Activated CD4-positive, alpha-beta T cell treated with anti-CD3 and anti-CD28 coated beads, Interleukin-2, amount 10 ng/mL, durations not matched to agents 7 days and 5 days (primary cell): ENCODE data around the gene LCP2. TPM values are rescaled to one million over a fixed set of nuclear protein-coding genes. Genes with fewer than 3 reads are reported as not detected.

Experiments used
- CTCF ChIA-PET: fragments of 350-600 bp; sonication (Branson Sonifier 250); formaldehyde crosslinking; loops from one replicate; lab custom pipeline; 2021; ENCODE audit warnings: antibody characterized with exemption; lab: Charles Lee
- POLR2A ChIA-PET: fragments of 350-600 bp; sonication (Branson Sonifier 250); formaldehyde crosslinking; loops from one replicate; lab custom pipeline; 2021; ENCODE audit warnings: antibody characterized with exemption; lab: Charles Lee
- DNase-seq: peaks from one replicate; pipeline ENCODE4 v3.0.0-alpha.2; 2020
- H3K27ac Mint-ChIP-seq: one replicate; pipeline ENCODE4 v1.8.0; 2021; ENCODE audit warnings: mild to moderate bottlenecking, moderate library complexity, mixed read lengths
- H3K27me3 Mint-ChIP-seq: one replicate; pipeline ENCODE4 v1.8.0; 2021; ENCODE audit warnings: mixed read lengths
- H3K36me3 Mint-ChIP-seq: one replicate; pipeline ENCODE4 v1.8.0; 2021; ENCODE audit warnings: low read depth, mixed read lengths
- H3K4me1 Mint-ChIP-seq: one replicate; pipeline ENCODE4 v1.8.0; 2021; ENCODE audit warnings: mixed read lengths
- H3K4me3 Mint-ChIP-seq: one replicate; pipeline ENCODE4 v1.8.0; 2021; ENCODE audit warnings: mild to moderate bottlenecking, moderate library complexity, mixed read lengths
- H3K9me3 Mint-ChIP-seq: one replicate; pipeline ENCODE4 v1.8.0; 2021; ENCODE audit warnings: mixed read lengths
- total RNA-seq, 2 experiments: library from RNA; stranded (reverse); gene quantifications; one replicate each; pipeline ENCODE4 v1.2.3, GENCODE V29; 2021

Gene LCP2
- total RNA-seq, 2 experiments from 2014 or later, result 285 to 309 TPM

DNA sequence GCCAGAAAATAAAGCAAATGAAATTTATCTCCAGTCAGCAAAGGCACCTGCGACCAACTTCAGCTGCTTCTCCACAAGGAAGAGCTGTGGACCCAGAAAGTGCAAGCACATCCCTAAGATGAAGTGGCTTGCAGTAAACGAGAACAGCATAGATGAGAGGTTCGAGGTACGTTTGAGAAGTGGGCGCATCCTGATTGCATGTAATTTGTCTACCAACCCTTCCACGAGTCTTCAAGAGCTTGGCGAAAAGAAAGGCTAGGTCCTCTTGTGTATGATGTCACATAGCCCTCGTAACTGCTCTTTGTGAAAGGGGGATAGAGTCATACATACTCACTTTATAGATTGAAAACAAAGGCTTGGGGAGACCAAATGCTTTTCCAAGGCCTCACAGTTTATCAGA is 6.0 kb upstream of the LCP2 start:
- peak overlapping the region; percentile 97 for H3K27ac Mint-ChIP-seq
- H3K9me3 Mint-ChIP-seq, result no peaks in the 10 kb centered on the region
- H3K27me3 Mint-ChIP-seq, result no peaks in the 10 kb centered on the region
- peaks cover 74% of the 10 kb centered on the region for H3K4me1 Mint-ChIP-seq
- no peaks in the 10 kb centered on the region for H3K36me3 Mint-ChIP-seq
- ChIA-PET CTCF (interaction anchor here (0.6 to 2.1 kb wide), 13 partner anchors 10 to 211 kb away, joined by 3 to 11 read pairs (median 4); no protein-coding TSS in a partner anchor), POLR2A (interaction anchor here (0.6 to 1.5 kb wide), 7 partner anchors 10 to 35 kb away, joined by 3 to 6 read pairs (median 4); no protein-coding TSS in a partner anchor)
- DNase-seq, result no peak
- H3K4me3 Mint-ChIP-seq, result peak overlapping the region; percentile 76

DNA sequence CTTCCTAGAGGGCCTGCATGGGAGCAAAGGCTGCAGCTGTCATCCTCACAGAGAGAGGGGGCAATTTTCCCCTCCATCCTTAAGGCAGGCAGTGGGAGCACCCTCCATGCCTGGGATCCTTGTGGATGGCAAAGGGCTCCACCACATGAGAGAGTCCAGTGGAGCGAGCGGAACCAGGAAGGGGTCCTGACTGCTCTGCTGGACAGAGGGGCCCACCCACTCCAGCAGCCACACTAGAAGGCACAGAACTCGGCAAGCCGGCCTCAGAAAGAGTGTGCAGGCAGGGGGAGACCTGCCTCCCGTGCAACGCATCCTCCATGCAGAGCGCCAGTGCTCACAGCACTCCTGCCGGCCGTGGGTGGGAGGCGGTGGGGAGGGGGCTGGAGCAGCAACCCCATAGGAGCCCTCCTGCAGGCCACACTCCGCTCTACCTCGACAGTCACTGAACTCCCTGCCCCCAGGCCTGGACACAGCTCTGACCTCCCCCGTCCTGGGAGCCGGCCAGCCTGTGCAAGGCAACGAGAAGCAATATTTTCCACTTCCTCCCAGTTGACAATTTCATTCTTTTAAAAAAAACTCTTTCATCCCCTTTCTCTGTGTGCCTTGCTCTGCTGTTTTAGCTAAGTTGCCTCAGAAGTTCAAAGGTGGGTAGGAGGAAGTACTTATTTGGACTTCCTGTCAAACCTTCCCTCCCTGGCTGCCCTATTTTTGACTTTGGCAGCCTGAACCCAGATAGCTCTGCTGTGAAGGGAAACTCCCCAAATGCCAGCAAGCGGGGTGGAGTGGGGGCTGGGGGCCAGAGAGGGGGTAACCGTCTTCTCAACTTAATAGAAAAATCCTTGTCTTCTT is 5.3 kb upstream of the LCP2 start:
- peak overlapping the region; percentile 97 for H3K27ac Mint-ChIP-seq
- H3K9me3 Mint-ChIP-seq, result no peaks in the 10 kb centered on the region
- POLR2A ChIA-PET, result interaction anchor here (0.9 to 1.5 kb wide), 6 partner anchors 10 to 34 kb away, joined by 3 to 6 read pairs (median 4); no protein-coding TSS in a partner anchor
- DNase-seq, result peak; percentile 83
- CTCF ChIA-PET, result interaction anchor here (0.6 to 2.1 kb wide), 13 partner anchors 9 to 210 kb away, joined by 3 to 11 read pairs (median 4); no protein-coding TSS in a partner anchor
- H3K27me3 Mint-ChIP-seq, result no peaks in the 10 kb centered on the region
- peak overlapping the region; percentile 76 for H3K4me3 Mint-ChIP-seq
- peaks cover 78% of the 10 kb centered on the region for H3K4me1 Mint-ChIP-seq
- H3K36me3 Mint-ChIP-seq, result no peaks in the 10 kb centered on the region

DNA sequence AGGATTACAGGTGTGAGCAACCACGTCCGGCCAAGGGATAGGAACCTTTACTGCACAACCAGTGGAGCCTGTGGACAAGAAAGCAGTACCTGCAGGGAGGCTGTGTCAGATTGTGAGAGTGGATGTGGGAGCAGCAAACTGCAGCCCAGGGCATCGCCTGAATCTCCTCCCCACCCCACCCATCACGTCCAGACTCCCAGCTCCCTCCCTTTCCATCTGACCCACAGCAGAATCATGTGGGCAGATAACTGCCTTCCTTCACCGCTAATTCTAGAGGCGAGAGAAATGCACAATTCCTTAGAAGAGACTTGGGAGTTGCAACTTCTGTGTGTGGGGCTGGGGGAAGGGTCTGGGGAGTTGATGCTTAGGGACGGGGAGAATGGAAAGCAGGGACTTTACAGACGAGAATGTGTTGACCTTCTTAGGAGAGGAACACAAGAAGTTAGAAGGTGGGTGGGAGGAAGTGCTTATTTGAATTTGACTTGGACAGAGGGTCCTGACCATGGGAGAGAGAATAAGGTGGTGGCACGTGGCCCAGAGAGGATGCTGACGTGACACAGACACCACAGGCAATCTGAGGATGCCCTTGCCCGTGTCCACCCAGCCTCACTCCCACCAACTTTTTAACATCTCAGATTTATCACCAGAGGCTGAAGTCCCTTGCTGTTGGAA is 4.5 kb upstream of the LCP2 start:
- POLR2A ChIA-PET, result interaction anchor here (1.3 kb wide), 1 partner anchor 28 kb away, joined by 3 read pairs; no protein-coding TSS in a partner anchor
- Mint-ChIP-seq H3K36me3 (peaks cover 4% of the 10 kb centered on the region), H3K4me1 (peaks cover 81% of the 10 kb centered on the region), H3K27me3 (no peaks in the 10 kb centered on the region), H3K9me3 (no peaks in the 10 kb centered on the region), H3K4me3 (peak overlapping the region; percentile 76), H3K27ac (peak overlapping the region; percentile 97)
- DNase-seq, result no peak
- CTCF ChIA-PET, result interaction anchor here (1.0 to 2.1 kb wide), 6 partner anchors 8 to 33 kb away, joined by 3 to 11 read pairs (median 5); no protein-coding TSS in a partner anchor

DNA sequence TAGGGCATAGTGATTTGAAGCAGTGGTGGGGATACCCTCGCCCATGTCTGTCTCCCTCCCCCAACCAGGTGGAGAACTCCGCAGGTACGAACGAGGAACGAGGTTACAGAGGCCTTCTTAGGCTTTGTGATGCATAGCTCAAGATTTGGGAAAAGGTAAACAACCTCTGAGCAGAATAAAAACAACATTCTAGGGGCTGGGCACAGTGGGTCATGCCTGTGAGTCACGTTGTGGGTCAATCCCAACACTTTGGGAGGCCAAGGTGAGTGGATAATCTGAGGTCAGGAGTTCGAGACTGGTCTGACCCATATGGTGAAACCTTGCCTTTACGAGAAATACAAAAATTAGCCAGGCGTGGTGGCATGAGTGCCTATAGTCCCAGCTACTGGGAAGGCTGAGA is 3.6 kb upstream of the LCP2 start:
- Mint-ChIP-seq H3K4me1 (peaks cover 73% of the 10 kb centered on the region), H3K9me3 (no peaks in the 10 kb centered on the region), H3K36me3 (peaks cover 14% of the 10 kb centered on the region), H3K27ac (peak overlapping the region; percentile 17), H3K4me3 (no peak overlapping the region), H3K27me3 (no peaks in the 10 kb centered on the region)
- CTCF ChIA-PET, result interaction anchor here (1.0 to 2.2 kb wide), 7 partner anchors 9 to 28 kb away, joined by 3 to 8 read pairs (median 4); no protein-coding TSS in a partner anchor
- no peak for DNase-seq
- POLR2A ChIA-PET, result no interaction called here

DNA sequence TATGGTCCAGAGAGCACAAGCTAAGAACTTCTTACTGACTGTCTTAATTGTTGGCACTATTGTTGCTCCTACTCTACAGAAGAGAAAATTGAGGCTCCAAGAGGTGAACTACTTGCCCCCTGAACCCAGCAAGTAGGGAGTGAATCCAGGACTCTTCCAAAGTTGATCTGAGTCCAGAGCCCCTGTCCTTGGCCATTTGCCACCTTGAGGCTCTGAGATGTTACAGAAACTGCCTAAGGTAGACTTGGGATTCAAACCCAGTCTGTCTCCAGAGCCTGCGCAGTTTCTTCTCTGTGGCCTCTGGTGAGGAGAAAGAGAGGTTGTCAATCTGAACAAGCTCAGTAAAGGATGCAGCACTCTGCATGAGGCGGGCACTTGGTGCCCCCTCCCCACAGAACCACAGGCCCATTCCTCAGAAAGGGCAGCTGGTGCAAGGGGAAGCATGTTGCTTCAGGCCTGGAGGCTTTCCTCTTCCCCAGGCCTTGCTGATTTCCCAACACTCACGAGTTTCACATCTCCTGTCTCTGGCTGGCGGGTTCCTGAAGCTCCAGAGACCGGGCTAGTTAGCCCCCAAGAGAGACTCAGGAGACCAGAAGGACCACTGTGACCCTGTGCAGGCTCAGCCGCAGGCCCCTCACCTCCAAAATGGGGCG is 2.9 kb upstream of the LCP2 start:
- H3K4me3 Mint-ChIP-seq, result no peak overlapping the region
- DNase-seq, result no peak
- ChIA-PET CTCF (interaction anchor here (0.9 to 2.2 kb wide), 12 partner anchors 8 to 38 kb away, joined by 3 to 8 read pairs (median 4); no protein-coding TSS in a partner anchor), POLR2A (no interaction called here)
- peaks cover 21% of the 10 kb centered on the region for H3K36me3 Mint-ChIP-seq
- H3K4me1 Mint-ChIP-seq, result peaks cover 68% of the 10 kb centered on the region
- H3K9me3 Mint-ChIP-seq, result no peaks in the 10 kb centered on the region
- no peaks in the 10 kb centered on the region for H3K27me3 Mint-ChIP-seq
- H3K27ac Mint-ChIP-seq, result peak overlapping the region; percentile 52

DNA sequence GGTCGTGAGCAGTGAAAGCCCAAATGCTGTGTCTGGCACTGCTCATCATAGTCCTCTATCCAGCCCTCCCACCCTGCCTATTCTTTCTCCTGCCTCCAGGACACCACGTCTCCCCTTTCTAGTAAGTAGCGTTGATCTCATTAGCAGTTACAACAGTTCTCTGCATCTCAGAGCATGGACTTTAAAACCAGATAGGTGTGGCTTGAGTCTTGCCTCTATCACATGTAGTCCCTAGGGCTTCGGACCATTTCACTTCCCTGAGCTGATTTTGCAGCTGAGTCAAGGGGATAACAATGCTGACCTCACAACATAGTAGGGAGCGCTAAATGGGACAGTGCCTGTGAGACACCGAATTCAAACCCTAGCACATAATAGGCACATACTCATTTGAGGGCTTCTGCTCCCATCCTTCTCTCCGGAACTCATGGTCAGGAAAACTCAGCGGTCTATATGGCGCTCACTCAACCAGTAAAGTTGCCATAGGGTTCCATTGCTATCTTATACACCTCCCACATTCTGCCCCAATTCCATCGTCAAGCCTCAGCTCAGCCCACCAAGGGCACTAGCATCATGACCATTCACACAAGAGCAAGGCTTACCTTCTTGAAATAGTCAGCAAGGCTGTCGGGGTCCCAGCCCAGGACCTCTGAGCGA is 515 bp downstream of the LCP2 start:
- H3K4me1 Mint-ChIP-seq, result peaks cover 66% of the 10 kb centered on the region

DNA sequence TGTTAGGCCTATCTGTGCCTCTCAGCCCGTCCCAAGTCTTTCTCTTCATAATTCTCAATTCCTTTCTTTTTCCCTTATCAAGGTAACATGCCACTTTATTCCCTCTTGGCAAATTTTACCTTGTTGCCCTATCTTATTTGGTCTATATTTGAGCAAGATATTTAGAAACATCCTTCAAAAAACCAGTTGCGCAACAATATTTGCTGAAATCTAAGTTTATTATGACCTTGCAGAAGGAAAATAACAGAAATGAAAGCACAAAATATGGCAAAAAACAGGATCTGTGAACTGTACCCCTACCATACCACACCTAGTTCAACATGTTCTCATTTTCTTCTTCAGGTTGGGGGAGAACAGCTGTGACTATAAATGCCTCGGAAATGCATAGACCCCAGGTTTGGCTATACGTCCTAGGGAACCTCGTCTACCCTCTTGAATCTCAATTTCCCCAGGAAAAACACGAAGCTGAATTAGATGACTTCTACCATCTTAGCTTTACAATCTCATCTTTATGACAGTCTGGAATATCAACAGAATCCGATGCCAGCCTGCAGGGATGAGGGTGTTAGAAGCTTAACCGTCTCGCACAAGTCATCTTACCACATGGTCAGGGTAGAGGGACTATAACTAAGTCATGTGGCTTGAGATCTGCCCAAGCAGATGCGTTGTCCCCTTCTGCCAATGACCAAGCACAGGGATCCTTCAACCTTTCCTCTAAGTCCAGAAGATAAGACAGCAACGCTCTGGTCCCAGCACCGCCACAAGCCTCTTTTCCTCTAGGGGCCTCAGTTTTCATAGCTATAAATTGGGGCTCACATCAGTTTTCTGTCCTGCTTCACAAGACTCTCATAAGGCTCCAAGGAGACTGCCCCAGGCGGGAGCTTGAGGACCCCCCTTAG is 1.3 kb downstream of the LCP2 start:
- CTCF ChIA-PET, result interaction anchor here (1.2 to 8.0 kb wide), 13 partner anchors 8 to 43 kb away, joined by 4 to 47 read pairs (median 10); no protein-coding TSS in a partner anchor
- Mint-ChIP-seq H3K4me1 (peaks cover 66% of the 10 kb centered on the region), H3K27me3 (no peaks in the 10 kb centered on the region), H3K36me3 (peaks cover 63% of the 10 kb centered on the region), H3K4me3 (peak overlapping the region; percentile 96), H3K9me3 (no peaks in the 10 kb centered on the region), H3K27ac (peak overlapping the region; percentile 94)
- DNase-seq, result no peak
- POLR2A ChIA-PET, result interaction anchor here (0.6 to 2.4 kb wide), 5 partner anchors 21 to 38 kb away, joined by 3 to 22 read pairs (median 3); no protein-coding TSS in a partner anchor

More for the DNA sequence above, 515 bp downstream of the LCP2 start:
- H3K36me3 Mint-ChIP-seq, result peaks cover 55% of the 10 kb centered on the region
- H3K27me3 Mint-ChIP-seq, result no peaks in the 10 kb centered on the region
- H3K27ac Mint-ChIP-seq, result peak overlapping the region; percentile 94
- peak overlapping the region; percentile 96 for H3K4me3 Mint-ChIP-seq
- CTCF ChIA-PET, result interaction anchor here (0.8 to 8.0 kb wide), 14 partner anchors 9 to 42 kb away, joined by 3 to 47 read pairs (median 10); no protein-coding TSS in a partner anchor
- DNase-seq, result no peak
- POLR2A ChIA-PET, result interaction anchor here (0.7 to 2.4 kb wide), 7 partner anchors 18 to 37 kb away, joined by 3 to 22 read pairs (median 5); no protein-coding TSS in a partner anchor
- no peaks in the 10 kb centered on the region for H3K9me3 Mint-ChIP-seq

DNA sequence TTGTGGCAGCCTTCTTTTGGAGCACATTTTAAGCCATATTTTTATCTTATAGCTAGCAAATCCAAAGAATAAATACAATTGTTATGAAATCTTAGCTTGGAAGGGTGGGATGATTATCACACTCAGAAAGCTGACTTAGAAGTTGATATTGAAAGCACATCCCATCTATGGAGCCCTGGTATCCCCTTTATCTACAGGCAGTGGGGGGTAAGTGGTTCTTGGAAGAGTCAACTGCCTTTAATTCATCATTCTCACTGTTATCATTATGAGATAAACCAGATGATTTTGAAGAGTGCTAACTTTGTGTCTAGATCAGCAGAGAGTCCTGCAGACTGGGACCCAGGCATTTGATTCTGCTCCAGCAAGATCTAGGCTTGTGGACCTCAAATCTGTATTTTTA is 3.0 kb downstream of the LCP2 start:
- Mint-ChIP-seq H3K27ac (peak overlapping the region; percentile 56), H3K4me1 (peaks cover 70% of the 10 kb centered on the region), H3K9me3 (no peaks in the 10 kb centered on the region), H3K36me3 (peaks cover 80% of the 10 kb centered on the region), H3K4me3 (peak overlapping the region; percentile 96), H3K27me3 (no peaks in the 10 kb centered on the region)
- no peak for DNase-seq
- ChIA-PET CTCF (interaction anchor here (0.6 to 8.0 kb wide), 8 partner anchors 8 to 1701 kb away, joined by 3 to 47 read pairs (median 5); no protein-coding TSS in a partner anchor), POLR2A (interaction anchor here (1.4 to 1.6 kb wide), 3 partner anchors 16 to 40 kb away, joined by 4 to 5 read pairs (median 4); no protein-coding TSS in a partner anchor)

DNA sequence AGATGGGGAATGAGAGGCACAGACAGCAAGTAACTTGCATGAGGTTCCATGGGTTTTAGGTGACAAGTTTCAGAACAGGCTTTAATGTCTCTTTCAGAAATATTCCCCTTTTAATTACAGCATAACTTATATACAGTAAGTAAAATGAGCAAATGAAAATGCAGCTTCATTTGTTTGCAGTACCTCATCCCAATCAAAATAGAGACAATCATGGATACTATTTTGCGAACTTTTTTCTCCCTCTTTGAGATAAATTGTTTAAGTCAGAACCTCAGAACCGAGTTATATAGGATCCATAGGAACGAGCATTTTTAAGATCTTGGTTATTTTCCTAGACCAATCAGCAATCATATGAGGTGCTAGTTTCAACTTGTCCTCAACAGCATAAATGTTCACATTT is 3.5 kb downstream of the LCP2 start:
- ChIA-PET CTCF (interaction anchor here (1.0 to 8.0 kb wide), 8 partner anchors 9 to 44 kb away, joined by 3 to 47 read pairs (median 6); no protein-coding TSS in a partner anchor), POLR2A (interaction anchor here (0.5 to 3.1 kb wide), 4 partner anchors 11 to 37 kb away, joined by 3 to 14 read pairs (median 6); no protein-coding TSS in a partner anchor)
- H3K27ac Mint-ChIP-seq, result peak overlapping the region; percentile 56
- H3K4me1 Mint-ChIP-seq, result peaks cover 70% of the 10 kb centered on the region
- peak overlapping the region; percentile 96 for H3K4me3 Mint-ChIP-seq
- DNase-seq, result no peak
- H3K36me3 Mint-ChIP-seq, result peaks cover 85% of the 10 kb centered on the region
- H3K9me3 Mint-ChIP-seq, result no peaks in the 10 kb centered on the region
- H3K27me3 Mint-ChIP-seq, result no peaks in the 10 kb centered on the region

DNA sequence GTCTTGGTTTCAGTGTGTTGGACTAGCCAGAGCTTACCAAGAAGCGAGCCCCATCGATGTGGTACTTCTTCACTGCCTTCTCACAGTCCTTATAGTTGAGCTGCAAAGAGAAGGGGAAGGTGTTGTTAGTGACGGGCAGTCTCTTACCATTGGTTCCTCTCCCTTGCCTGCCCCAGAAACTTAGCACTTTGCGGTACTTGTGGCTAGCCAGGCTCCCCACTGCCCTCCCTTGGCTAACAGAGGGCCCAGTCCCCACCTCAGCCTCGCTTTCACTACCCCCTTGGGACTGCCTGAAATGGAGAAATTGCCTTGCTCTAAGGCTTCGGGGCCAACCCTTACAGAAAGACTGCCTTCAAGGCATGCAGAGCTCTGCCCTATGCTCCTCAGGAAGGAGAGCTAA is 4.3 kb downstream of the LCP2 start:
- ChIA-PET CTCF (interaction anchor here (0.5 to 8.0 kb wide), 10 partner anchors 10 to 620 kb away, joined by 3 to 47 read pairs (median 6); no protein-coding TSS in a partner anchor), POLR2A (interaction anchor here (0.5 to 3.1 kb wide), 5 partner anchors 10 to 38 kb away, joined by 3 to 14 read pairs (median 6); no protein-coding TSS in a partner anchor)
- peak; percentile 60 for DNase-seq
- H3K27me3 Mint-ChIP-seq, result no peaks in the 10 kb centered on the region
- H3K4me1 Mint-ChIP-seq, result peaks cover 71% of the 10 kb centered on the region
- peak overlapping the region; percentile 96 for H3K4me3 Mint-ChIP-seq
- H3K9me3 Mint-ChIP-seq, result no peaks in the 10 kb centered on the region
- H3K36me3 Mint-ChIP-seq, result peaks cover 93% of the 10 kb centered on the region
- H3K27ac Mint-ChIP-seq, result peak overlapping the region; percentile 79
